Esophagus muscularis mucosa (tissue), 4 donors: Measurements from ENCODE around the gene ZNF76. TPM values are rescaled to one million over a fixed set of nuclear protein-coding genes. Genes with fewer than 3 reads are reported as not detected.

Experiments
- DNase-seq: peaks from one replicate; pipeline ENCODE4 v3.0.0-alpha.2; 2017; ENCODE audit errors: extremely low spot score
- H3K27ac ChIP-seq, 4 donors: fragments of 200-600 bp; sonication (generic); replicated peaks in 1 of 4; 1 replicate in 3 of 4; 2 replicates in 1 of 4; pipeline ENCODE4 v1.5.1; 2016 to 2019; ENCODE audit warnings: mild to moderate bottlenecking in 1 of 4
- H3K27me3 ChIP-seq, 4 donors: fragments of 200-600 bp; sonication (generic); one replicate each; pipeline versions ENCODE4 v1.5.1 to v1.6.0; 2016 to 2019
- H3K36me3 ChIP-seq, 4 donors: fragments of 200-600 bp; sonication (generic); one replicate each; pipeline ENCODE4 v1.5.1; 2016 to 2019
- H3K4me1 ChIP-seq, 4 donors: fragments of 200-600 bp; sonication (generic); one replicate each; pipeline ENCODE4 v1.5.1; 2016 to 2019
- H3K4me3 ChIP-seq, 4 donors: fragments of 200-600 bp; sonication (generic); 1 replicate in 2 of 4; 2 replicates in 2 of 4; pipeline ENCODE4 v1.5.1; 2016 to 2019; ENCODE audit warnings: mild to moderate bottlenecking in 4 of 4, moderate library complexity in 1 of 4
- H3K9me3 ChIP-seq, 4 donors: fragments of 200-600 bp; sonication (generic); 1 replicate in 3 of 4; 2 replicates in 1 of 4; pipeline ENCODE4 v1.5.1; 2016 to 2019
- EP300 ChIP-seq: sonication (generic); formaldehyde crosslinking; IDR thresholded peaks from one replicate; pipeline ENCODE4 v1.6.1; 2017; ENCODE audit warnings: antibody characterized with exemption
- POLR2A ChIP-seq: fragments of 450-650 bp; IDR thresholded peaks from one replicate; pipeline ENCODE4 v1.6.1; 2017; ENCODE audit warnings: antibody characterized with exemption, moderate library complexity, mild to moderate bottlenecking, low read depth
- POLR2AphosphoS5 ChIP-seq, 2 donors: sonication (generic); formaldehyde crosslinking; IDR thresholded peaks; one replicate each; pipeline ENCODE4 v1.6.1; 2017; ENCODE audit warnings: antibody characterized with exemption in 2 of 2
- WGBS: methylation state at CpG from one replicate; pipeline ENCODE4 v1.1.5; 2018; 5-methylcytosine and 5-hydroxymethylcytosine counted together
- intact Hi-C: fragments of 100-400 bp; cut with DNase I; formaldehyde crosslinking; loops from one replicate; pipeline ENCODE4 v1.15.1; 2023
- total RNA-seq, 4 donors: library from RNA; depleted of rRNA; stranded (reverse); fragments of >200 nt; gene quantifications; one replicate each; pipeline versions ENCODE4 v1.1.0 to v1.2.1, GENCODE V29; 2016
- TF ChIP-seq, protein P1 (sequence below), 3 experiments: fragments of 200-600 bp in 2 of 3; fragments of 450-650 bp in 1 of 3; sonication (generic) in 2 of 3; IDR thresholded peaks; one replicate each; pipeline ENCODE4 v1.5.1; 2017 to 2019; ENCODE audit warnings: antibody characterized with exemption in 3 of 3, mild to moderate bottlenecking in 2 of 3, moderate library complexity in 1 of 3

The ZNF76 gene
- total RNA-seq, 4 donors from 2014 or later, result 33.2 to 47.0 (median 36.2) TPM

DNA sequence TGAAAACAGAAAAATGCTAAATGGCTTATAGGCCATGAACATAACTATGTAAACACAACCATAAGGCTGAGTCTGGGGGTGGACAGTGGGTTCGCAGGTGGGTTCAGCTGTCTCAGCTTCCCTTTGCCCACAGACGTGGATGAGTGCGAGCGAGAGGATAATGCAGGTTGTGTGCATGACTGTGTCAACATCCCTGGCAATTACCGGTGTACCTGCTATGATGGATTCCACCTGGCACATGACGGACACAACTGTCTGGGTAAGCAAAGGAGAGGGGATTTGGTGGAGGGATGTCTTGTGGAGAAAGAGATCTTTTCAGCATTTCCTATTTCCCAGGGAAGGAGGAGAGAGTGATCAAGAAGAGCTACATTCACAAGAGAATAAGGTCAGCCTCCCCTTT lies 31.1 kb upstream of the ZNF76 start:
- DNase-seq, result no peak
- Histone ChIP-seq H3K36me3 (peaks cover 0 to 12% (median 4%) of the 10 kb centered on the region in 4 donors), H3K4me3 (no peak overlapping the region), H3K27me3 (no peaks in the 10 kb centered on the region), H3K27ac (no peak overlapping the region), H3K4me1 (peaks cover 14 to 28% (median 23%) of the 10 kb centered on the region in 4 donors), H3K9me3 (no peaks in the 10 kb centered on the region)
- TF ChIP-seq EP300, result no peak
- intact Hi-C loops, result no loop called here
- 79% methylated on average over 6 of the region's 6 CpGs for WGBS

DNA sequence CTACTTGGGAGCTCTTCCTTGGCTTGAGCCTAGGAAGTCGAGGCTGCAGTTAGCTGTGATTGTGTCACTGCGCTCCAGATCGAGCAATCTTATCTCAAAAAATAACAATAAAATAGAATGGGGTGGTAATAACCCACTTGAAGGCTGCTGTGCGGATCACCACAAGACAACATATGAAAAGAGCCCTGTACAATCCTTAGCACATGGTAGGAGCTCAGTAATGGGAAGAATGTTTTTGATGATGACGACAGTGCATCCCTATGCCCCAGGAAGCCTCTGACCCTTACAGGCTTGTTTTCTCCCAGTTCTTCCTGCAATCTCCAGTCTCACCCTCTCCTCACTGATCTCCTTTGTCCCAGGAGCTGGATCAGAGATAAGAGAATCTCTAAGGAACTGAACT lies 30.2 kb upstream of the ZNF76 start:
- Histone ChIP-seq H3K9me3 (no peaks in the 10 kb centered on the region), H3K4me3 (no peak overlapping the region), H3K27me3 (no peaks in the 10 kb centered on the region), H3K27ac (peak overlapping the region in 1 of 4 donors; percentile 69), H3K36me3 (peaks cover 0 to 20% (median 7%) of the 10 kb centered on the region in 4 donors), H3K4me1 (peaks cover 14 to 28% (median 23%) of the 10 kb centered on the region in 4 donors)
- intact Hi-C loops, result no loop called here
- TF ChIP-seq POLR2AphosphoS5 (IDR thresholded peaks at IDR 0.05) (no peak), POLR2A (no peak)
- TF ChIP-seq, protein P1, sequence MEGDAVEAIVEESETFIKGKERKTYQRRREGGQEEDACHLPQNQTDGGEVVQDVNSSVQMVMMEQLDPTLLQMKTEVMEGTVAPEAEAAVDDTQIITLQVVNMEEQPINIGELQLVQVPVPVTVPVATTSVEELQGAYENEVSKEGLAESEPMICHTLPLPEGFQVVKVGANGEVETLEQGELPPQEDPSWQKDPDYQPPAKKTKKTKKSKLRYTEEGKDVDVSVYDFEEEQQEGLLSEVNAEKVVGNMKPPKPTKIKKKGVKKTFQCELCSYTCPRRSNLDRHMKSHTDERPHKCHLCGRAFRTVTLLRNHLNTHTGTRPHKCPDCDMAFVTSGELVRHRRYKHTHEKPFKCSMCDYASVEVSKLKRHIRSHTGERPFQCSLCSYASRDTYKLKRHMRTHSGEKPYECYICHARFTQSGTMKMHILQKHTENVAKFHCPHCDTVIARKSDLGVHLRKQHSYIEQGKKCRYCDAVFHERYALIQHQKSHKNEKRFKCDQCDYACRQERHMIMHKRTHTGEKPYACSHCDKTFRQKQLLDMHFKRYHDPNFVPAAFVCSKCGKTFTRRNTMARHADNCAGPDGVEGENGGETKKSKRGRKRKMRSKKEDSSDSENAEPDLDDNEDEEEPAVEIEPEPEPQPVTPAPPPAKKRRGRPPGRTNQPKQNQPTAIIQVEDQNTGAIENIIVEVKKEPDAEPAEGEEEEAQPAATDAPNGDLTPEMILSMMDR (IDR thresholded peaks at IDR 0.05), result no peak
- WGBS, result 93% methylated on average over 5 of the region's 5 CpGs
- DNase-seq, result no peak

DNA sequence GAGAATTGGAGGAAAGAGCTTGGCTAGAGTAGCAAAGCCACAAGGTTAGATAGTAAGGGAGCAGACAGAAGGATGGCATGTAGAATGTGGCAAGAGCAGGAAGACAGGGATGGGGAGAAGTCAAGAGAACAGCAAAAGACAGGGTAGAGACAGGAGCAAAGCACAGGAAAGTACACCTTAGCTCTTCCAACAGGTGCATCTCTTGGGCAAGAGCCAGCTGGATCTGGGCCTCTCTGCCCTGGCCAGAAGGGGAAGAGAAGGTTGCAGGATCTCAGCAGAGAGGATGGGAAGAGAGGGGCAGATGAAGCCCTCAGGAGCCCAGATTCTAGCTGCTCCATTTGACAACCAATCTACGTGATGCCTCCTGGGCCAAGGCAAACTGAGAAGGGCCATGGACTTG lies 29.0 kb upstream of the ZNF76 start:
- H3K4me1 ChIP-seq, result peaks cover 14 to 28% (median 25%) of the 10 kb centered on the region in 4 donors
- no peak overlapping the region for H3K4me3 ChIP-seq
- DNase-seq, result no peak
- H3K27ac ChIP-seq, result peak overlapping the region in 3 of 4 donors; percentile 54 to 69 (median 60)
- WGBS, result 80% methylated on average over 1 of the region's 1 CpG
- peaks cover 0 to 22% (median 7%) of the 10 kb centered on the region in 4 donors for H3K36me3 ChIP-seq
- intact Hi-C loops, result no loop called here
- TF ChIP-seq POLR2A, result no peak
- TF ChIP-seq, protein P1 (IDR thresholded peaks at IDR 0.05), result no peak
- no peak for TF ChIP-seq EP300
- no peak for TF ChIP-seq POLR2AphosphoS5 (IDR thresholded peaks at IDR 0.05)
- H3K9me3 ChIP-seq, result peaks cover 0 to 7% (median 0%) of the 10 kb centered on the region in 4 donors
- no peaks in the 10 kb centered on the region for H3K27me3 ChIP-seq

DNA sequence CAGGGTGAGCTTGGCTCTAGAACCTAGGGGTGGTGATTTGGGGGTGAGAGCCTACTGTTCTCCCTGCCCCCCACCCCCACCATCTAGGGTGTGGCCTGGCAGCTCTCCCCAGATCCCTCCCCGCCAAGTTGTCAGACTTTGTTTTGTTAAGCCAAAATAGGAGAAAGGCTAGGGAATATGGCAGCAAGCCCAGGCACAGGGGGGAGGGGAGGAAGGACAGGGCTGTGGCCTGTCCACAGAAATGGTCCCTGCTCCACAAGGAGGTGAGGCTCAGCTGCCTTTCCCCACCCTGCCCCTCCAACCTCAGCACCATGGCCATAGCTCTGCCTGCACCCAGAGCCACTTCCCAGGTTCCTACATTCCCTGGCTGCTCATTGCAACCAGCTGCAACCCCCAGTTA lies 28.6 kb upstream of the ZNF76 start:
- H3K9me3 ChIP-seq, result peaks cover 0 to 7% (median 0%) of the 10 kb centered on the region in 4 donors
- no peak overlapping the region for H3K4me3 ChIP-seq
- no peaks in the 10 kb centered on the region for H3K27me3 ChIP-seq
- TF ChIP-seq POLR2AphosphoS5 (IDR thresholded peaks at IDR 0.05) (peak in 1 of 2 donors; percentile 57), EP300 (no peak)
- TF ChIP-seq, protein P1 (IDR thresholded peaks at IDR 0.05), result no peak
- H3K27ac ChIP-seq, result peak overlapping the region in 3 of 4 donors; percentile 54 to 69 (median 60)
- WGBS, result 67% methylated on average over 1 of the region's 1 CpG
- no peak for DNase-seq
- peaks cover 0 to 22% (median 7%) of the 10 kb centered on the region in 4 donors for H3K36me3 ChIP-seq
- H3K4me1 ChIP-seq, result peaks cover 14 to 29% (median 25%) of the 10 kb centered on the region in 4 donors
- intact Hi-C loops, result no loop called here

DNA sequence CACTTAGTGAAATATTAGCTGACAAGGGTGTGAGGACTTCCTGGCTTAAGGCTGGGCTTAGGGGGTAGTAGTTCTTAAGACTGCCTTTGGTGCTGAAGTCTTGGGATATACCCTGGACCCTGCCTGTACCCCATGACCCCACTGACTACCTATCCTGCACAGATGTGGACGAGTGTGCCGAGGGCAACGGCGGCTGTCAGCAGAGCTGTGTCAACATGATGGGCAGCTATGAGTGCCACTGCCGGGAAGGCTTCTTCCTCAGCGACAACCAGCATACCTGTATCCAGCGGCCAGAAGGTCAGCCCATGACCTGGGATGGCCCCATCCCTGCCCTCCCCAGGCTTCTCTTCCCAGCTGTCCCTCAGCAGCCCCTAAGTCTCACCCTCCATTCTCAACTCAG lies 28.0 kb upstream of the ZNF76 start:
- no peak for DNase-seq
- 97% methylated on average over 5 of the region's 7 CpGs for WGBS
- H3K4me3 ChIP-seq, result no peak overlapping the region
- no peaks in the 10 kb centered on the region for H3K27me3 ChIP-seq
- intact Hi-C loops, result no loop called here
- H3K9me3 ChIP-seq, result peaks cover 0 to 7% (median 0%) of the 10 kb centered on the region in 4 donors
- H3K36me3 ChIP-seq, result peaks cover 0 to 22% (median 7%) of the 10 kb centered on the region in 4 donors
- H3K4me1 ChIP-seq, result peaks cover 14 to 35% (median 25%) of the 10 kb centered on the region in 4 donors
- TF ChIP-seq POLR2A (no peak), POLR2AphosphoS5 (IDR thresholded peaks at IDR 0.05) (no peak), EP300 (no peak)
- TF ChIP-seq, protein P1 (IDR thresholded peaks at IDR 0.05), result no peak
- peak overlapping the region in 3 of 4 donors; percentile 53 to 69 (median 60) for H3K27ac ChIP-seq
